ENCODE measurements around the gene DCHS1.

Gene DCHS1

DNA sequence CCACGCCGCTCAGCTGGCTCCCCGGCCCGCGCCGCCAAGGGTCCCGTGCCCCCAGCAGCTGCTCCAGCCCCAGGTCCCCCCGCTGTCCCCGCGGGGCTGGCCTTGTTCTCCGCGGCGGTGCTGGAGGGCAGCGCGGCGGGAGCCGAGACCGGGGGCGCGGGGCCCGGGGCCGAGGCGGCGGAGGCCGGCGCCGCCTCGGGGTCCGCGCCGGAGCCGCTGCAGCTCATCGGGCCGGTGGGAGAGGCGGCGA, 43.7 kb downstream of the DCHS1 start:
- DNase-seq (ENCODE audit: low read depth): no peak

DNA sequence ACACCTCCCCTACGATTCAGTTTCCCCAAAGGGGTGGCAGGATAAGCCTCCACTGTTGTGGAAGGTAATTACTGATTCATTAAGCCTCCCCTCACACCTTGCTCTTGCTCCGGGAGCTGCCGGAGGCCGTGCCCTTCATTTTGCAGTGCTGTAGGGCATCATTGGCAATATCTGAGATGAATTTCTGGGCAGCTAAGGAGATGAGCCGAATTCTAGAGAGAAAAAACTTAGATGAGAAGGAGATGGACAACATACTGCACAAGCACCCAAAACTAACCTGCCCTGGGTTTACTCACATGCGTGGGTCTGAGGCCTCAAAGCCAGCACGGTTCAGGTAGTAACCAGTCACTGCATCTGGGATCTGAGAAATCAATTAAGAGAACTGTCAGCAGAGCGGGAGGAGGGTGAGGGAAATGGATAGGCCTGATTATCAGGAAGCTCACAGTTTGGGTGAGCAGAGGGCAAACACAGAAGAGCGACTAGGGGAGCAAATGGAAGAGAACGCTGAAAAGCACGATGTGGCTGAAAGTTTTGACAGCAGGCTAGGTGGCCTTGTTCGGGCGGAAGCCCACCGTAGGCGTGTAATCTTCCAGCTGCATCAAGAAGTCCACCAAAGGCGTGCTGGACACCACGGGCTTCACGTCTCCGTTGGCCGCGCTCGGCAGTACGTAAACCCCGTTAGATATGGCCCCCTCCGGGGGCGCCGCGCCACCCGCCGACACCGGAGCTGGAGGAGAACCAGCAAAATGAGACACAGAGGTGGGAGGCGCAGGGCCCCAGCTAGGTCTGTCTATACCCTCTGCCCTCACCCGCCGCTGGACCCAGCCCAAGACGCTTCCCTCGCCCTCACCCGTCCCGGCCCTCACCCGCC, 44.3 kb downstream of the DCHS1 start:
- no peak for DNase-seq (ENCODE audit: low read depth)

DNA sequence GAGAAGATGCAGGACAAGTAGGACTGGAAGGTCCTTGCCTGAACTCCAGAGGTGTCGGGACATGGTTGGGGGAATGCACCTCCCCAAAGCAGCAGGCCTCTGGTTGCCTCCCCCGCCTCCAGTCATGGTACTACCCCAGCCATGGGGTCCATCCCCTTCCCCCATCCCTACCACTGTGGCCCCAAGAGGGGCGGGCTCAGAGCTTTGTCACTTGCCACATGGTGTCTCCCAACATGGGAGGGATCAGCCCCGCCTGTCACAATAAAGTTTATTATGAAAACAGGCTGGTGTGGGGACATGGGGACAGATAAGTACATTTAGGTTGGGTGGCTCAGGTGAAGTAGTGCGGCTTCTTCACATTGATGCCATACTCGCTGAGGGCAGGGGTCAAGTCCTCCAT, 45.0 kb downstream of the DCHS1 start:
- no peak for DNase-seq (ENCODE audit: low read depth)

DNA sequence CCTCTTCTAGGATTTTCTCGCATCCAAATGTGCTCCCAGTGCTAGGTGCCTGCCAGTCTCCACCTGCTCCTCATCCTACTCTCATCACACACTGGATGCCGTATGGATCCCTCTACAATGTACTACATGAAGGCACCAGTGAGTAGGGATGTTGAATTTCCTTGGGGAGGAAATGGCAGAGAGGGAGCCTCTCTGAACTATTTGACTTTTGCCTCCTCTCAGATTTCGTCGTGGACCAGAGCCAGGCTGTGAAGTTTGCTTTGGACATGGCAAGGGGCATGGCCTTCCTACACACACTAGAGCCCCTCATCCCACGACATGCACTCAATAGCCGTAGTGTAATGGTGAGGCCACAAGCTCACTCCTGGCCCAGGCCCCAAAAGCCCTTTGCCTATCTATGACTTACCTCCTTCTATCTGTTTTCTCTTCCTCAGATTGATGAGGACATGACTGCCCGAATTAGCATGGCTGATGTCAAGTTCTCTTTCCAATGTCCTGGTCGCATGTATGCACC, 46.0 kb downstream of the DCHS1 start:
- no peak for DNase-seq (ENCODE audit: low read depth)

DNA sequence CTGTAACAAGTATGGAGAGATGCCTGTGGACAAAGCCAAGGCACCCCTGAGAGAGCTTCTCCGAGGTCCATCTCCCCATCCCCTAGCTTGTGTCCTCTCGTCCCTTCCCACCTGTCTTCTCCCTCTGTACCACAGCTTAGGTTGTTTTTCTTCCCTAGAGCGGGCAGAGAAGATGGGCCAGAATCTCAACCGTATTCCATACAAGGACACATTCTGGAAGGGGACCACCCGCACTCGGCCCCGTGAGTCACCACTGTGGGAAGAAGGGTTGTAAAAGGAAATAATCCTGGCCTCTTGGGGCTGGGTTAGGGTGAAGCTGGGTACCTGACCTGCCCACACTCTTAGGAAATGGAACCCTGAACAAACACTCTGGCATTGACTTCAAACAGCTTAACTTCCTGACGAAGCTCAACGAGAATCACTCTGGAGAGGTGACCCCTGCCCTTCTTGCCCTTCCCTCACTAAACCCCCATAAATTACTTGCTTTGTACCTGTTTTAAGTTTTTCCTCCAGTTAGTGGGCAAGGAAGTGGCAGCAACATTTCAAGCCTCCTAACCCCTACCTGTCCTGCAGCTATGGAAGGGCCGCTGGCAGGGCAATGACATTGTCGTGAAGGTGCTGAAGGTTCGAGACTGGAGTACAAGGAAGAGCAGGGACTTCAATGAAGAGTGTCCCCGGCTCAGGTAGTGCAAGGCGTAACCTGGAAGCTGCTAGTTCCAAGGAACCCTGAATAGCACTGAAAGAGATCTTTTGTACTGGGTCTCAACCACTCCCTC, 46.7 kb downstream of the DCHS1 start:
- no peak for DNase-seq (ENCODE audit: low read depth)

DNA sequence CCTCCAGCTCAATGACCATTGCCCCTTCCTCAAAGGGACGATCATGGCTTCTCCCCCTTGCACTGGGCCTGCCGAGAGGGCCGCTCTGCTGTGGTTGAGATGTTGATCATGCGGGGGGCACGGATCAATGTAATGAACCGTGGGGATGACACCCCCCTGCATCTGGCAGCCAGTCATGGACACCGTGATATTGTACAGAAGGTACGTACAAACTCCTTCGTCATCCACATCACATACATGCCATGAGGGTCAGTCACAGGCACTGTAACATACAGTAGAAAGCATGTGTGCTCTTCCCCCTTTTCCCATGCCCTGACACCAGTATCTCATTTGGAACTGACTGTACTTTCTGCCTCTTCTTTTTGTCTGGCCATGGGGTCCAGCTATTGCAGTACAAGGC, 47.6 kb downstream of the DCHS1 start:
- no peak for DNase-seq (ENCODE audit: low read depth)

DNA sequence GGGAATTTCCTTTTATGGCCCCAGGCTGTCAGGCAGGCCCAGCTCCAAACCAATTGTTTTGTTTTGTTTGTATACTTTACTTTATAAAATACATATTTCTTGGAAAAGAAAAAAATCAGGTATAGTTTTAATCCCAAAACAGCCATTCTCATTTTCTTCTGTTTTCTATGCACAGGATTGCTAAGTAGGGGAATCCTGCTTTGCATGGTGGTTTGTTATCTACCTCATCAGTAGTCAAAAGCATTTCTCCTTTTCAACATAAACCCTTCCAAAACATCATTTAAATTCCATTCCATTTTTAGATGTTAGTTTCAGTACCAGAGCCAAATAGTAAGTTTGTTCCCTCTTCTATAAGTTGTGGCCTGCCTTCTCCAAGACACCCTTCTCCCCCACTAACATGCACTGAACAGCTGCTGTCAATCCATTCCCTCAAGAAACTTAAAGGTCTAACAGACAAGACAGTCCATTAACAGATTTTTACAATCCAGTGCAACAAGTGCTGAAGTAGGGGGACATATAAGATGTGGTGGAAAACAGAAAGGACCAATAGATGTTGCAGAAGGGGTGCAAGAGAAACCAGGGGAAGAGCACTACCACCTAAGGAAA, 48.3 kb downstream of the DCHS1 start:
- DNase-seq (ENCODE audit: low read depth): no peak

DNA sequence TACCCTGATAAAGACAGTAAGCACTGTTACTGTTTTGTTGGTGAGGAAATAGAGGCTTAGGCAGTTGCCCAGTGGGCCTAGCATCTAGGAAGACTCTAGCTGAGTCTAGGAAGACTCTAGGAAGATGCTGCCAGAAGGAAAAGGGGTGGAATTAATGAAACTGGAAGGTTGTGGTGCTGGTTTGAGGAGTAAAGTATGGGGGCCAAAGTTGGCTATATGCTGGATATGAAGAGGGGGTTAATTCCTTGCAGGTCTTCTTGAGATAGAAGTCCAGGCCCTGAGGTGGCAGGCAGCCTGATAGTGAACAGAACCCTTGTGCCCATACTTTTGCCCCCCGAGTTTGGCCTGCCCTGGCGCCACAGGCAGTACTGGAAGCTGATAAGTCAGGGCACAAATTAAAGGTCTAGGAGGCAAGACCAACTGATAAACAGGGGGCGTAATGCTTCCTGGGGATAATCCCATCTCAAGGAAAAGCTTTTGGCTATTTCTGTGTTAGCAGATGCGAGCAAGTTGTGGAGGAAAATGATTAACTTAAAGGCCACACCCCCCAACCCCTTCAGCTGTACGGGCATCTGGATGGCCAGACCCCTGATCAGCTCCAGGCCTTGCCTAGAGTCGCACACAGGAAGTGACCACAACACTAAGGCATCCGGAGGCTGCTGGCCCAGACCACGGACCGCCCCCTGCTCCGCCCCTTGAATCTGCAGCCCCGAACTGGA, 49.0 kb downstream of the DCHS1 start:
- DNase-seq (ENCODE audit: low read depth): peak; percentile 55

DNA sequence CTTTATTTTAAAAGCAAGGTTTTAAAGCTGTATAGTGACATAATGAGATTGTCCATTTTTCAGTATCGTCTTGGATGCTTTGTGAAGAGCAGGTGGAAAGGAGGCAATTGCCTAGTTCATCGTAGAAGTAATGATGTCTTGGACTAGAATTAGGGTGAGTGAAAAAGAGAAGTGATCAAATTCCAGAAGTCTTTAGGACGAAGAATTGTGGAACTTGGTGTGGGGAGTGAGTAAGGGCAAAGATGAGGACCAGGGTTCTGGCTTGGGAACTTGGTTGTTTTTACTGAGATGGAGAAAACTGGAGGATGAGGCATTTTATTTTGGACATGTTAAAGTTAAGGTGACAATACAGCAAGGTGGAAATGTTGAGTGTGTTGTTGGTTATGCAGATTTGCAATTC, 50.8 kb downstream of the DCHS1 start:
- DNase-seq (ENCODE audit: low read depth): no peak

DNA sequence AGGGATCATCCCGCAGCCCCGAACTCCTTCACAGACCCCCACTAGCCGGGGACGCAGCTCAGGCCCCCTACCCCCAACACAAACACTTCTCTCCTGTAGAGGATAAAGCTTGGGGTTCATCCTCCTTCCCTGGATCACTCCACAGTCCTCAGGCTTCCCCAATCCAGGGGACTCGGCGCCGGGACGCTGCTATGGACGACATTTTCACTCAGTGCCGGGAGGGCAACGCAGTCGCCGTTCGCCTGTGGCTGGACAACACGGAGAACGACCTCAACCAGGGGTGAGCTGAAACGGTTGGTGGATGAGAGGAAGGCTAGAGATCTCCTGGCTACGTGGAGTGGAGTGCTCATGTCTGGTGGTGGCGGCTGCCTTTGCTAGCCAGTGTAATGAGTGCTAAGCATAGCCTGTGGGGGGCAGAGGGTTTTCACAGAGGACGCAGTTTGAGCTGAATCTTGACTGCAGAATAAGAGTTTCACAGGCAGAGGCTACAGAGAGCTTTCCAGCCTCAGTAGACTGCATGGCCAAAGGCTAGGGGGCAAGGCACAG, 51.5 kb downstream of the DCHS1 start:
- peak; percentile 30 for DNase-seq (ENCODE audit: low read depth)

DNA sequence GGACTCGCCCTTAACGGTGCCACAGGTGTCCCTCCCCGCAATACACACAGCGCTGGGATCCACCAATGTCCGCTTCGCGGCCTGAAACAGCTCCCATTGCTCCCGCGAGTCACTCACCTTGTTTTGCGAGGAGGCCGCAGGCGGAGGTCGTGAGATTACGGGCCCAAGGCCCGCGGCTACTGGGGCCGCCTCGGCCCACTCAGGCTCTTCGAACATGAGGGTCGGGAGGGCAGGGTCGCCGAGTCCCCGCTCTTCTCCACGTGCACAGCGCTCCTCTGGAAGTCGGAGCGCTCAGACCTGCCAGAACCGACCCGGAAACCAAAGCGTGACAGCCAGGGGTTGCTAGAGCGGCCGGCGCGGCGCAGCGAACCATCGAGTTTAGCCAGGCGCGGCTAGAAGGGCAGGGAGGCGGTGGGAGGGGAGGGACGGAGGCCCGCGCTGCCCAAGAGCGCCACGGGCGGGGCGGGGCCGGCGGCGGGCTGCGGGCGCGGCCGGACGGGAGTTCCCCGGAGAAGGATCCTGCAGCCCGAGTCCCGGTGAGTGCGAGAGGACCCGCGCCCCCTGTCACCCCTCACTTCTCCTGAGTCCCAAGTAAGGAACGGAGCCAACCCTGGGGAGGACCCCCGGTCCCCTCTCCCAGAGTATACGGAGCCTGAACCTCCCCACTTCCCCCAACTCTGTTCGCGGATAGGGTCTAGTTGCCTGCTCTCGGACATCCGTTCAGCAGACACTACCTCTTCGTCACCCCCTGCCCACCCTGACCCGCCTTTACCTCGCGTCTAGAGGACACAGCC, 52.1 kb downstream of the DCHS1 start, which contains the start of the genes ILK and RRP8:
Gene ILK, plus strand, starts transcription at position 488 of the 794 bp plus-strand sequence. CDS start 498 bp downstream, outside the sequence.
Gene RRP8, minus strand, starts transcription at position 330 of the 794 bp plus-strand sequence. Its CDS starts 114 bp downstream, at position 216.
- DNase-seq (ENCODE audit: low read depth): peak; percentile 86

DNA sequence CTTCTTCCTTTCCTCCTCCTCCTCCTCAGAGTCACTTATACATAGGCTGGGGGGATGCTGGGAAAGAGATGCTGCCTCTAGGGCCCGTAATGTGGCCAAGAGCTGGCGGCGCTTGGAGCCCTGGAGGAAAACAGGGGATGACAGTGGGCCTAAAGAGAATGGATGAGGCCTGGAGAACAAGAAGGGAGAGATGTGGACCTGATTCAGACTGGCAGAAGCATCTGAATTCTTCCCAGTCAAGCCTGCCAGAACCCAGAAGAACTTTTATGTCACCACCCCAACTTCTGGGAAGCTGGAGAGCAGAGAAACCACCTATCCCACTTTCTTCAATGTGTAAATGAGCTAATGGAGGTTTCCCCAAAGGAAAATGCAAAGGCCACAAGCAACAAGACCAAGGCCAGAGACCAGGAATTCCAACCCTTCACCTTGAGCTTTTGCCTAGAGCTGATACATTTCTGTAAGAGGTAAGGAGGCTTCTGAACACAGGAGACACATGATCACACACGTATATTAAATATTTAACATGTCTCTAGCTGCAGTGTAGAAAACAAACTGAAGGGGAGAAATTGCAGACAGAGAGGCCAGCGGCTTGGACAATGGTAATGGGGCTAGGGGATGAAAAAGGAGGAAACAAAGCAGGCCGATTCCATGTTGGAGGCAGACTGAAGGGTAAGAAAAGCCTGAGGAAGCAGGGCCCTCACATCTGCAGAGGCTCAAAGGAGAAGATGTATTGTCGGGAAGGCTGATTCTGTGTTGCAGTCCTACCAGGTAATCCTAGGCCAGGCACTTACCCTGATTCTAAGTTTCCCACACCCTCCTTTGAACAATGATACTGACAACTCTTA, 53.3 kb downstream of the DCHS1 start:
- no peak for DNase-seq (ENCODE audit: low read depth)

DNA sequence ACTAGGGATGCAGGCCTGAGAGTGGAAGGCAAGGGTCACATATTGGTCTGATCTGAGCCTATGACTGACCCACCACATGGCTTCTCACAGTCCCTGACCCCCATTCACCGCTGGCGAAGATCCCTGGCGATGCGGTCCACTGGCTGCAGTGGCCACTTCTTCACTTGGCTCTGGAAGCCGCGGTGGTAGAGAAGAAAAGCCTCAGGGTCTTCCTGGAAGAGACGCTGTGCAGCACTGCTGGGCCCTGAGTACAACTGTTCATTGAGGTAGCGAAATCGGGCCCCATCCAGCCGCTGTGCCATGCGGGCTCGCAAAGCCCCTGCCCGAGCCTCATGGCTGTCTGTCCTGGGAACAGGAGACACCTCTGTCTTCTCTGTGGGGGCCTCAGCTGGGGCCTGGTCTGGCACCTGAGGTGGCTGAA, 54.6 kb downstream of the DCHS1 start:
- no peak for DNase-seq (ENCODE audit: low read depth)

DNA sequence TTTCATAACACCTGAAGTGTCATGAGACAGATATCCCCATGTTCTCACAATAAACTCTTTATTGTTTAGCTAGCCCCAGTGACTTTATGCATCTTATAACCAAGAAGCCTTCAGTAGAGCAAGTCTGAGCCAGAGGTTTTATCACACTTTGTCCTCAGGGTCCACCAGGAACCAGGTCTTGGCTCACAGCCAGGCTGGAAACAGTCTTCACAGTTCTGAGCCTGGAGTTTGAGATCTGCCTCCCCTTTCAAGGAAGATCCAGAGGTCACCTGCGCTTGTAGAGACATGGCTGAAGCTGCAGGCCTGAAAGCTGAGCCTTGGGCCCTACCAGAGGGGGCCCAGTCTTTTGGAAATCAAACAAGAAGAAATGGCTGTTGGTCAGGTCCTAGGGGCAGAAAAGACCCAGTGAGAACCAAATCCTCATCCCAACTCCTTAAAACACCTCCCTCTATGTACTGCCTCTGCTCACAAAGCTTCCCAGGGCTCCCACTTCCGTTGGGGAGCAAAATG, 55.7 kb downstream of the DCHS1 start:
- DNase-seq (ENCODE audit: low read depth): no peak

DNA sequence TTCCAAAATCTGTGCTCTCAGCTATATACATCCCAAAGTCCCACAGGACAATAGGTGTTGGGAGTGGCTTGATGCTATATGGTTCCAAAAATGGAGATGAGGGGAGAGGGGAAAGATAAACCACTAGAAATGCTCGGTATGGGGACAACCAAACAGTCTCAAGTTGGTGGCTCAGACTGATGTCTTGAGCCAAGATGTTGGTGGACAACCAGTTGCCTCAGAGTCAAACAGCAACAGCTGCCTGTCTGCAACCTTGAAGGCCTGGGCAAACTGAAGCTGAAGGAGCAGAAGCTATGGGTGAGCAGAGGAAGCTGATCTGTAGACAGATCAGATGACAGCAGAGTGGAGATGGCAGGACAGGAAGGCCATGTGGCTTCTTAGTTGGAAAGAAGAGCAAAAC, 56.2 kb downstream of the DCHS1 start:
- no peak for DNase-seq (ENCODE audit: low read depth)

DNA sequence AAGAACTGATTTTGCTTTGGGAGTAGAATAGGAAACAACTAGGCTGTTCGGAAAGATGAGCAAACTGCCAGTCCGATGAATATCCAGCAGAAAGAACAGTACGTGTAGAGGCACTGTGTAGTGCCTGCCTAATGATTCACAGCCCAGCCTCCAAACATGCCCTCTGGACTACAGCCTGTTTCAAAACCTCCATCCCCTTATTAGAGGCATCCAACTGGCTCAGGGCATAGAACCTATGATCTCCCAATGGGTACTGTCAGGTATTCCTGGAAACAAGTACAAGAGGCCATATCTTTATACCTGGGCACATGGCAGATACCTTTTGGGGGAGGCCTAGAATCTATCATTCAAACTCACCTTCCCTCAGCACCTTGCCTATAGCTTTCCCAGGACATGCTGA, 57.1 kb downstream of the DCHS1 start:
- no peak for DNase-seq (ENCODE audit: low read depth)

DNA sequence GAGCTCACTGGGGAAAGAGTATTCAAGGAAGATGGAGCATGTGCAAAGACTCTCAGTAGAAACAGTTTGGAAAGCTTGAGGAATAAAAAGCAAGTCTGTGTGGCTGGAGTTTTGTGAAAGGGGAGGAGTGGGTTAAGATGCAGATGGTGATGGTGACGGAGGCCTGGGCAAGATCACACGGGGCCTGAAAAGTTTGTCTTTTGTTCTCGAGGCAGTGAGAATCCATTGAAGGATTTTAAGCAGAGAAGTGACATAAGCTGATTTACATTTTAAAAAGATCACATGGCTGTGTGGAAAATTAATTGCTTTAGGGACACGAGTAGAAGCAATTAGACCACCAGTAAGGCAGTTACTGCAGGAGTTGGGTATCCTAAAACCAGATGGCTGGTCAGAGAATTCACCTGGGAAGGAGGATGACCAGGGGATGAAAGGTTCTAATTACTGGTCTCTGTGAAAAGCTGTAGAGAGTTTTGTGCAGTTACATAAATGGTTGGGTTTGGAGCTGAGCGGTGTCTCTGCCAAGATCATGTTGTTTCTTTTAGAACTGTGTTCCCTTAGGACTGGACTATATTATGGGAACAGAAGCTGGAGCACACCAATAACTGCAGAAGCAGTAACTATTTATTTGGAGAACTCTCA, 59.3 kb downstream of the DCHS1 start:
- DNase-seq (ENCODE audit: low read depth): no peak

DNA sequence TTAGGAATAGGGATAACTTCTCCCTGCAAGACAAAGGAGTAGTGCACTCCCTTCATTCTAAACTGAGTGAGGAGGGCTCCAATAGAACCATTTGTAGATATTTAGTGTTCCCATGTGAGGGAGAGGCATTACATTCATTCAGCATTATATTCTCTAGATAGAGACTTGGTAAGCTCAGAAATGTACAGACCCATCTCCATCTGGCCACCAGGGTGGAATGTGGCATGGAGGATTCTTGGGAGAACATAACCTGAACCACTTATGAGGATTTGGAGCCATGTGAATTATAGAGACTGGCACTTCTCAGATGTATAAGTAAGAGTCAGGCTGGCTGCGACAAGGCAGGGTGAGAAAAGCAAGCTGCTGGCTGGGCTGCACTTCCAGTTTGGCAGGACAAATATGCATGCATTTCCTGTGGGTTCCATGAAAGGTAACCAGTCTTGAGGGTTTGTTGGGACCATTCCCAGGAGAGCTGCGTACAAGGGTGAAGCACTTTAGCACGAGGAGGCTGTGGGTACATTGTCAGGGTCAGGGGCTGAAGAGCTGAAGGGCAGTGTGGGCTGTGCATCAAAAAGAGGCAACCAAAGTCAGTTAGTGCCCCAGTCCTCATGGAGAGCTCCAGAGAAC, 61.4 kb downstream of the DCHS1 start:
- DNase-seq (ENCODE audit: low read depth): no peak

DNA sequence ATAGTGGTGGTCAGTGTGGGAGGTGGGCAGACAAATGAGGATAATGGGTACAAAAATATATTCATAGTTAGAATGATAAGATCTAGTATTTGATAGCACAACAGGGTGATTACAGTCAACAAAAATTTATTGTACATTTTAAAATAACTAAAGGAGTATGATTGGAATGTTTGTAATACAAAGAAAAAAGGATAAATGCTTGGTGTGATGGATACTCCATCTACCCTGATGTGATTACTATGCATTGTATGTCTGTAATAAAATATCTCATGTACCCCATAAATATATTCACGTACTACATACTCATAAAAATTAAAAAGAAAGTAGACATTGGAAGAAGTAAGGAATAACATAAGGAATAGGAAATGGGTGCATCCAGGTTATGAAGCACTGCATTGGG, 67.6 kb downstream of the DCHS1 start:
- no peak for DNase-seq (ENCODE audit: low read depth)

All from activated T-cell treated with anti-CD3 and anti-CD28 coated beads for 48 hours (primary cell).